HepG2 (cell line): ENCODE data around the gene FAM180A. TPM values are rescaled to one million over a fixed set of nuclear protein-coding genes. Genes with fewer than 3 reads are reported as not detected.

Experiments used
- ATAC-seq: fragments of 200-7000 bp; cut with Tn5 transposase; 3 replicates; pipeline ENCODE4 v1.9.1; 2020; ENCODE audit warnings: mild to moderate bottlenecking, moderate library complexity
- BruUV-seq: library from RNA; stranded (reverse); fragments of 400-500 nt; replicated peaks from 2 replicates; lab custom pipeline; 2021; lab: Mats Ljungman, UMichigan
- CTCF ChIA-PET: fragments of 300-600 bp; formaldehyde crosslinking; extraction: SDS; loops from one replicate; lab custom pipeline; 2021; ENCODE audit warnings: low total read pairs, inconsistent platforms, low intra/inter-chr PET ratio; lab: Yijun Ruan, JAX
- POLR2A ChIA-PET: fragments of 350-600 bp; sonication (Branson Sonifier 250); formaldehyde crosslinking; loops from one replicate; lab custom pipeline; 2020; ENCODE audit warnings: antibody characterized with exemption, inconsistent platforms; lab: Yijun Ruan, JAX
- DNase-seq: peaks from one replicate; pipeline ENCODE4 v3.0.0-alpha.2; 2015; ENCODE audit warnings: low spot score
- FAIRE-seq: peaks from 3 replicates; lab custom pipeline; 2011; peaks lifted over from hg19 to GRCh38; lab: Jason Lieb, UNC
- H2AFZ ChIP-seq: one replicate; pipeline ENCODE4 v1.6.1; 2011; ENCODE audit warnings: low read length, inconsistent platforms
- H3K27ac ChIP-seq: fragments of 300-600 bp; 3 replicates; pipeline ENCODE4 v1.8.0; 2011; ENCODE audit warnings: mixed run types, mild to moderate bottlenecking, mixed read lengths, low read length, inconsistent platforms; ENCODE audit not compliant: insufficient read depth; ENCODE audit errors: extremely low read length
- H3K27me3 ChIP-seq, 2 experiments: fragments of 200-600 bp in 1 of 2; 2 replicates in 1 of 2; 3 replicates in 1 of 2; pipeline versions ENCODE4 v1.6.0 to v1.8.0; 2011; ENCODE audit warnings: low read length in 2 of 2, mild to moderate bottlenecking in 2 of 2, moderate library complexity in 2 of 2, inconsistent platforms in 1 of 2; ENCODE audit not compliant: insufficient read depth in 2 of 2, control insufficient read depth in 1 of 2
- H3K36me3 ChIP-seq, 2 experiments: fragments of 200-600 bp in 1 of 2; replicated peaks in 1 of 2; 2 replicates in 1 of 2; 3 replicates in 1 of 2; pipeline versions ENCODE4 v1.5.1 to v1.8.0; 2011; ENCODE audit warnings: low read length in 2 of 2, inconsistent platforms in 1 of 2; ENCODE audit not compliant: insufficient read depth in 2 of 2, control insufficient read depth in 1 of 2
- H3K4me1 ChIP-seq: 2 replicates; pipeline ENCODE4 v1.5.1; 2012; ENCODE audit warnings: low read length, inconsistent platforms; ENCODE audit not compliant: insufficient read depth
- H3K4me2 ChIP-seq: 2 replicates; pipeline ENCODE4 v1.6.0; 2011; ENCODE audit warnings: low read depth, low read length, inconsistent platforms
- H3K4me3 ChIP-seq, 3 experiments: fragments of 200-600 bp in 1 of 3; sonication (generic), shearing (Covaris generic) in 1 of 3; replicated peaks in 1 of 3; 2 replicates each; pipeline ENCODE4 v1.5.1; 2011 to 2016; ENCODE audit warnings: low read length in 3 of 3, inconsistent platforms in 2 of 3, low read depth in 2 of 3, mild to moderate bottlenecking in 2 of 3, control low read depth in 1 of 3, mixed read lengths in 1 of 3; ENCODE audit not compliant: insufficient read depth in 1 of 3
- H3K79me2 ChIP-seq: one replicate; pipeline ENCODE4 v1.6.1; 2011; ENCODE audit warnings: low read length, inconsistent platforms; ENCODE audit not compliant: insufficient read depth
- H3K9ac ChIP-seq: 2 replicates; pipeline ENCODE4 v1.6.0; 2011; ENCODE audit warnings: mild to moderate bottlenecking, low read depth, low read length, inconsistent platforms; ENCODE audit not compliant: insufficient read depth
- H3K9me3 ChIP-seq: 2 replicates; pipeline ENCODE4 v1.5.1; 2012; ENCODE audit warnings: mild to moderate bottlenecking, low read length
- H4K20me1 ChIP-seq: 2 replicates; pipeline ENCODE4 v1.6.0; 2011; ENCODE audit warnings: inconsistent platforms, mild to moderate bottlenecking, low read length, moderate library complexity; ENCODE audit not compliant: insufficient read depth
- CREM ChIP-seq, 2 experiments: sonication (generic) in 1 of 2; formaldehyde crosslinking in 1 of 2; IDR thresholded peaks; 2 replicates each; pipeline versions ENCODE4 v1.4.0 to v1.6.1; 2016 to 2020; ENCODE audit warnings: antibody characterized with exemption in 1 of 2, mild to moderate bottlenecking in 1 of 2, missing genetic modification reagents in 1 of 2
- TBX2 ChIP-seq: sonication (generic); formaldehyde crosslinking; IDR thresholded peaks from 2 replicates; pipeline ENCODE4 v1.5.0; 2020; ENCODE audit warnings: missing genetic modification reagents, mild to moderate bottlenecking, borderline replicate concordance
- THAP11 ChIP-seq: IDR thresholded peaks from 2 replicates; pipeline ENCODE4 v1.6.1; 2016; ENCODE audit warnings: missing biosample characterization, missing genetic modification reagents
- ZFYVE20 ChIP-seq: sonication (generic); formaldehyde crosslinking; IDR thresholded peaks from 2 replicates; pipeline ENCODE4 v1.8.0; 2023; ENCODE audit warnings: low read depth, mild to moderate bottlenecking, moderate library complexity, missing genetic modification reagents, borderline replicate concordance
- ZKSCAN5 ChIP-seq: sonication (generic); formaldehyde crosslinking; IDR thresholded peaks from 2 replicates; pipeline ENCODE4 v1.5.1; 2020; ENCODE audit warnings: mild to moderate bottlenecking, missing genetic modification reagents
- ZNF256 ChIP-seq: sonication (generic); formaldehyde crosslinking; conservative IDR thresholded peaks from 2 replicates; pipeline ENCODE4 v1.4.0; 2020; ENCODE audit warnings: missing genetic modification reagents
- ZNF329 ChIP-seq: sonication (generic); formaldehyde crosslinking; IDR thresholded peaks from 2 replicates; pipeline ENCODE4 v1.9.0; 2021; ENCODE audit warnings: low read depth, mild to moderate bottlenecking, missing genetic modification reagents
- ZNF367 ChIP-seq: sonication (generic); formaldehyde crosslinking; IDR thresholded peaks from 2 replicates; pipeline ENCODE4 v1.4.0; 2020; ENCODE audit warnings: missing genetic modification reagents, borderline replicate concordance
- ZNF44 ChIP-seq: sonication (generic); formaldehyde crosslinking; IDR thresholded peaks from 2 replicates; pipeline ENCODE4 v1.5.1; 2020; ENCODE audit warnings: mild to moderate bottlenecking, missing genetic modification reagents
- ZNF724P ChIP-seq: sonication (generic); formaldehyde crosslinking; IDR thresholded peaks from 2 replicates; pipeline ENCODE4 v1.8.0; 2022; ENCODE audit warnings: missing genetic modification reagents, borderline replicate concordance
- ZNF841 ChIP-seq: sonication (generic); formaldehyde crosslinking; IDR thresholded peaks from 2 replicates; pipeline ENCODE4 v1.8.1; 2023; ENCODE audit warnings: missing genetic modification reagents, borderline replicate concordance
- ZSCAN30 ChIP-seq: sonication (generic); formaldehyde crosslinking; IDR thresholded peaks from 2 replicates; pipeline ENCODE4 v1.5.0; 2020; ENCODE audit warnings: mild to moderate bottlenecking, missing genetic modification reagents
- ZSCAN31 ChIP-seq: sonication (generic); formaldehyde crosslinking; IDR thresholded peaks from 2 replicates; pipeline ENCODE4 v1.5.0; 2020; ENCODE audit warnings: low read depth, mild to moderate bottlenecking, missing genetic modification reagents
- WGBS: methylation state at CpG from one replicate; pipeline ENCODE4 v1.1.6; 2017; ENCODE audit warnings: low lambda C conversion rate; 5-methylcytosine and 5-hydroxymethylcytosine counted together
- in situ Hi-C: cut with HindIII; loops from 2 replicates; pipeline ENCODE4 v1.10.0; 2017; ENCODE audit warnings: low pct_unique_long_range_greater_than_20kb; ENCODE audit not compliant: extremely low pct_ligation_motif_present
- intact Hi-C: fragments of 100-400 bp; cut with micrococcal nuclease; formaldehyde crosslinking; loops from one replicate; pipeline ENCODE4 v1.10.0; 2022; ENCODE audit not compliant: unreplicated experiment
- polyA plus RNA-seq, 8 experiments: library from polyadenylated mRNA; depleted of rRNA in 3 of 8; stranded (reverse) in 7 of 8; unstranded in 1 of 8; fragments of >200 nt; fragmentation: Illumina TruSeq in 4 of 8; extraction: Trizol in 4 of 8; gene quantifications; 2 replicates each; pipeline versions ENCODE4 v1.2.1 to v1.2.3, GENCODE V29; 2011 to 2016; ENCODE audit warnings: low read depth in 4 of 8, missing spikeins in 1 of 8, mixed read lengths in 1 of 8; ENCODE audit not compliant: insufficient read depth in 1 of 8
- total RNA-seq, 5 experiments: library from RNA; depleted of rRNA; stranded (reverse); fragments of >200 nt; fragmentation: Illumina TruSeq; extraction: Trizol; gene quantifications; 2 replicates each; pipeline ENCODE4 v1.2.3, GENCODE V29; 2016; ENCODE audit warnings: low read depth in 1 of 5
- TF ChIP-seq, protein P1 (sequence below): sonication (generic); formaldehyde crosslinking; IDR thresholded peaks from 2 replicates; pipeline ENCODE4 v1.8.1; 2023; ENCODE audit warnings: mild to moderate bottlenecking, moderate library complexity, missing genetic modification reagents
- TF ChIP-seq, protein P2 (sequence below): sonication (generic); formaldehyde crosslinking; IDR thresholded peaks from 2 replicates; pipeline ENCODE4 v1.4.0; 2020; ENCODE audit warnings: missing genetic modification reagents

FAM180A gene
- total and polyA plus RNA-seq, 2 of the 13 experiments (the other 11 are each of a cell fraction or from before 2014, with no cell fraction given) = not detected

DNA sequence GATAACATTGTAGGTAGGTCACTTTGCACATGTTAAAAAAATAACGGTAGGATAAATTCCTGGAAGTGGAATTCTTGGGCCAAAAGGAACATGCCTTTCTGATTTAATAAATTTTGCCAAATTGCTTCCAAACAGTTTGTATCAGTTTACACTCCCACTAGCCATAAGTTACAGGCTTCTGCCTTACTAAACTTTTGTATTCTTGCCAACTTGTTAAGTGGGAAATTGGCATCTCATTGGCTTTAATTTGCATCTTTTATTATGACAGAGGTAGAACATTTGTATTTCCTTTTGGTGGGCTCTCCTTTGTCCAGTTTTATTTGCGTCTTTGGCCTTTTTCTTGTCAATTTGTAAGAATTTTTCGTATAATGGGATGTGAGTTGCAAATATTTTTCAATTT lies 38.3 kb upstream of the FAM180A start:
- H3K4me1 ChIP-seq = no peaks in the 10 kb centered on the region
- in situ Hi-C loops = no loop called here
- peaks cover 0 to 9% of the 10 kb centered on the region in 2 experiments; a peak in 3 of 5 replicates for H3K27me3 ChIP-seq
- TF ChIP-seq THAP11 (CRISPR knock-in tag) (no peak), ZNF44 (no peak), CREM (IDR thresholded peaks at IDR 0.05) (no peak), CREM (CRISPR knock-in tag; IDR thresholded peaks at IDR 0.05) (no peak), ZFYVE20 (no peak), ZNF256 (no peak), ZNF724P (CRISPR knock-in tag) (no peak), ZNF329 (CRISPR knock-in tag) (no peak), ZNF841 (CRISPR knock-in tag) (no peak), ZSCAN30 (CRISPR knock-in tag) (no peak), TBX2 (CRISPR knock-in tag) (no peak), ZKSCAN5 (CRISPR knock-in tag) (no peak), ZSCAN31 (no peak), ZNF367 (CRISPR knock-in tag) (no peak)
- TF ChIP-seq, protein P1, sequence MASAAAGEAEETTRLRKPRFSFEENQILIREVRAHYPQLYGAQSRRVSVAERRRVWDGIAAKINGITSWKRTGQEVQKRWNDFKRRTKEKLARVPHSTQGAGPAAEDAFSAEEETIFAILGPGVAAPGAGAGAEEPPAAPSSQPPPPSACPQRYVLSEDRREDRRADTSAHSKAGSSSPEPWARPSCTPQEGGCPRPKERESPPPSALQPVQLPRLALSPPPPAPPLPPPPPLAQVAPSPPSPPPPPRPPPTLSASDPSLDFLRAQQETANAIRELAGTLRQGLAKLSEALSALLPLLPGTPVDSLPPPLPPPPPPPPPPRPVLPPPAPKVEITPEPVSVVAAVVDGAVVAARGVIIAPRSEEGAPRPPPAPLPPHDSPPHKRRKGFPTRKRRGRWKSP = no peak
- TF ChIP-seq, protein P2, sequence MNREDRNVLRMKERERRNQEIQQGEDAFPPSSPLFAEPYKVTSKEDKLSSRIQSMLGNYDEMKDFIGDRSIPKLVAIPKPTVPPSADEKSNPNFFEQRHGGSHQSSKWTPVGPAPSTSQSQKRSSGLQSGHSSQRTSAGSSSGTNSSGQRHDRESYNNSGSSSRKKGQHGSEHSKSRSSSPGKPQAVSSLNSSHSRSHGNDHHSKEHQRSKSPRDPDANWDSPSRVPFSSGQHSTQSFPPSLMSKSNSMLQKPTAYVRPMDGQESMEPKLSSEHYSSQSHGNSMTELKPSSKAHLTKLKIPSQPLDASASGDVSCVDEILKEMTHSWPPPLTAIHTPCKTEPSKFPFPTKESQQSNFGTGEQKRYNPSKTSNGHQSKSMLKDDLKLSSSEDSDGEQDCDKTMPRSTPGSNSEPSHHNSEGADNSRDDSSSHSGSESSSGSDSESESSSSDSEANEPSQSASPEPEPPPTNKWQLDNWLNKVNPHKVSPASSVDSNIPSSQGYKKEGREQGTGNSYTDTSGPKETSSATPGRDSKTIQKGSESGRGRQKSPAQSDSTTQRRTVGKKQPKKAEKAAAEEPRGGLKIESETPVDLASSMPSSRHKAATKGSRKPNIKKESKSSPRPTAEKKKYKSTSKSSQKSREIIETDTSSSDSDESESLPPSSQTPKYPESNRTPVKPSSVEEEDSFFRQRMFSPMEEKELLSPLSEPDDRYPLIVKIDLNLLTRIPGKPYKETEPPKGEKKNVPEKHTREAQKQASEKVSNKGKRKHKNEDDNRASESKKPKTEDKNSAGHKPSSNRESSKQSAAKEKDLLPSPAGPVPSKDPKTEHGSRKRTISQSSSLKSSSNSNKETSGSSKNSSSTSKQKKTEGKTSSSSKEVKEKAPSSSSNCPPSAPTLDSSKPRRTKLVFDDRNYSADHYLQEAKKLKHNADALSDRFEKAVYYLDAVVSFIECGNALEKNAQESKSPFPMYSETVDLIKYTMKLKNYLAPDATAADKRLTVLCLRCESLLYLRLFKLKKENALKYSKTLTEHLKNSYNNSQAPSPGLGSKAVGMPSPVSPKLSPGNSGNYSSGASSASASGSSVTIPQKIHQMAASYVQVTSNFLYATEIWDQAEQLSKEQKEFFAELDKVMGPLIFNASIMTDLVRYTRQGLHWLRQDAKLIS (CRISPR knock-in tag) = no peak
- BruUV-seq = no TSS peak
- no peak overlapping the region for H3K4me3 ChIP-seq
- FAIRE-seq (no peak), ATAC-seq (no peak), DNase-seq (no peak)
- H3K4me2 ChIP-seq = no peak overlapping the region
- intact Hi-C loops = no loop called here
- H3K27ac ChIP-seq = no peak overlapping the region
- ChIA-PET CTCF (no interaction called here), POLR2A (no interaction called here)
- no peaks in the 10 kb centered on the region for H3K9me3 ChIP-seq
- no peak overlapping the region for H2AFZ ChIP-seq
- WGBS = 2% methylated on average over 3 of the region's 3 CpGs
- H4K20me1 ChIP-seq = no peaks in the 10 kb centered on the region
- no peaks in the 10 kb centered on the region for H3K36me3 ChIP-seq
- H3K9ac ChIP-seq = no peak overlapping the region
- H3K79me2 ChIP-seq = no peaks in the 10 kb centered on the region
